SK-N-SH (cell line): ENCODE measurements around the gene GNAT3. TPM values are rescaled to one million over a fixed set of nuclear protein-coding genes. Genes with fewer than 3 reads are reported as not detected.
A peak's percentile ranks its signal among the peaks of the same experiment; 100 is the strongest.

Source experiments
- CTCF ChIA-PET: fragments of 300-600, 350-600 bp; formaldehyde crosslinking; extraction: SDS; loops from one replicate; lab custom pipeline; 2021; lab: Yijun Ruan, JAX
- POLR2A ChIA-PET: fragments of 350-600 bp; sonication (Branson Sonifier 250); formaldehyde crosslinking; extraction: SDS; loops from one replicate; lab custom pipeline; 2020; ENCODE audit warnings: antibody characterized with exemption, inconsistent platforms; lab: Yijun Ruan, JAX
- DNase-seq: peaks from one replicate; pipeline ENCODE4 v3.0.0; 2012
- H2AFZ ChIP-seq: fragments of 200-600 bp; sonication (generic); 2 replicates; pipeline ENCODE4 v1.8.1; 2016; ENCODE audit warnings: antibody characterized with exemption, mild to moderate bottlenecking, low read depth
- H3F3A ChIP-seq: fragments of 200-600 bp; sonication (generic); replicated peaks from 2 replicates; pipeline ENCODE3; 2016; ENCODE audit warnings: antibody characterized with exemption, mild to moderate bottlenecking; ENCODE audit not compliant: insufficient read depth
- H3K27ac ChIP-seq, 2 experiments: fragments of 200-500 bp in 1 of 2; fragments of 200-600 bp in 1 of 2; sonication (Bioruptor generic) in 1 of 2; sonication (generic), shearing (Covaris generic) in 1 of 2; 2 replicates each; pipeline versions ENCODE4 v1.5.1 to v1.6.1; 2014 to 2016; ENCODE audit warnings: low read depth in 2 of 2, inconsistent platforms in 1 of 2, low read length in 1 of 2, mild to moderate bottlenecking in 1 of 2, mixed read lengths in 1 of 2
- H3K27me3 ChIP-seq: fragments of 200-600 bp; sonication (generic), shearing (Covaris generic); 2 replicates; pipeline ENCODE4 v1.6.1; 2016; ENCODE audit warnings: mixed run types; ENCODE audit not compliant: insufficient read depth
- H3K36me3 ChIP-seq, 2 experiments: fragments of 200-500 bp in 1 of 2; fragments of 200-600 bp in 1 of 2; sonication (Bioruptor generic) in 1 of 2; sonication (generic) in 1 of 2; replicated peaks in 1 of 2; 2 replicates each; pipeline versions ENCODE3 to v1.5.1; 2014 to 2016; ENCODE audit warnings: low read length in 1 of 2, mild to moderate bottlenecking in 1 of 2; ENCODE audit not compliant: insufficient read depth in 2 of 2, control insufficient read depth in 1 of 2
- H3K4me1 ChIP-seq, 2 experiments: fragments of 200-500 bp in 1 of 2; fragments of 200-600 bp in 1 of 2; sonication (Bioruptor generic) in 1 of 2; sonication (generic), shearing (Covaris generic) in 1 of 2; 2 replicates each; pipeline versions ENCODE4 v1.5.1 to v1.6.1; 2014 to 2016; ENCODE audit warnings: low read depth in 1 of 2, low read length in 1 of 2, mixed run types in 1 of 2; ENCODE audit not compliant: insufficient read depth in 2 of 2, control insufficient read depth in 1 of 2
- H3K4me2 ChIP-seq: fragments of 200-600 bp; sonication (generic), shearing (Covaris generic); 2 replicates; pipeline ENCODE4 v1.6.1; 2017; ENCODE audit warnings: mixed run types
- H3K4me3 ChIP-seq, 2 experiments: fragments of 200-500 bp in 1 of 2; fragments of 200-600 bp in 1 of 2; sonication (Bioruptor generic) in 1 of 2; sonication (generic), shearing (Covaris generic) in 1 of 2; 2 replicates each; pipeline versions ENCODE4 v1.5.1 to v1.8.1; 2014 to 2016; ENCODE audit warnings: low read depth in 2 of 2, inconsistent platforms in 1 of 2, low read length in 1 of 2, mild to moderate bottlenecking in 1 of 2, mixed read lengths in 1 of 2, moderate library complexity in 1 of 2
- H3K79me2 ChIP-seq: fragments of 200-600 bp; sonication (generic); 2 replicates; pipeline ENCODE4 v1.8.1; 2017; ENCODE audit warnings: mild to moderate bottlenecking; ENCODE audit not compliant: insufficient read depth
- H3K9ac ChIP-seq: fragments of 200-600 bp; sonication (generic); 2 replicates; pipeline ENCODE4 v1.6.1; 2017; ENCODE audit warnings: mixed run types
- H3K9me2 ChIP-seq: fragments of 200-600 bp; sonication (generic); 2 replicates; pipeline ENCODE4 v1.6.1; 2017; ENCODE audit warnings: mixed run types
- H3K9me3 ChIP-seq: fragments of 200-600 bp; sonication (generic); 2 replicates; pipeline ENCODE4 v1.6.1; 2017; ENCODE audit warnings: mixed run types, mild to moderate bottlenecking, moderate library complexity
- H4K20me1 ChIP-seq: fragments of 200-600 bp; sonication (generic); 2 replicates; pipeline ENCODE4 v1.6.1; 2017; ENCODE audit warnings: mild to moderate bottlenecking, mixed run types; ENCODE audit not compliant: insufficient read depth
- CTCF ChIP-seq: fragments of 200-600 bp; sonication (generic); IDR thresholded peaks from 2 replicates; pipeline ENCODE4 v1.6.1; 2017; ENCODE audit warnings: antibody characterized with exemption, mild to moderate bottlenecking, moderate library complexity
- EZH2phosphoT487 ChIP-seq: fragments of 200-600 bp; sonication (generic); IDR thresholded peaks from 2 replicates; pipeline ENCODE4 v1.6.1; 2017; ENCODE audit warnings: low read depth, mixed run types, mild to moderate bottlenecking, antibody characterized with exemption, moderate library complexity, borderline replicate concordance
- FOSL2 ChIP-seq: IDR thresholded peaks from 2 replicates; pipeline ENCODE4 v1.4.0; 2012; ENCODE audit warnings: low read depth, mild to moderate bottlenecking, moderate library complexity, borderline replicate concordance
- FOXM1 ChIP-seq: IDR thresholded peaks from 2 replicates; pipeline ENCODE4 v1.4.0; 2012; ENCODE audit warnings: low read depth, mild to moderate bottlenecking
- GABPA ChIP-seq: IDR thresholded peaks from 2 replicates; pipeline ENCODE4 v1.4.0; 2012; ENCODE audit warnings: low read depth, mild to moderate bottlenecking
- GATA2 ChIP-seq: sonication (generic); formaldehyde crosslinking; IDR thresholded peaks from 2 replicates; pipeline ENCODE4 v1.5.0; 2020; ENCODE audit warnings: mild to moderate bottlenecking, missing genetic modification reagents
- IRF3 ChIP-seq: fragments of 150-350 bp; IDR thresholded peaks from 2 replicates; pipeline ENCODE4 v1.6.1; 2016; ENCODE audit warnings: mild to moderate bottlenecking, low read depth, low read length
- JUND ChIP-seq: IDR thresholded peaks from 2 replicates; pipeline ENCODE4 v1.4.0; 2012
- MAX ChIP-seq: IDR thresholded peaks from 2 replicates; pipeline ENCODE4 v1.4.0; 2012; ENCODE audit warnings: low read depth
- MEF2A ChIP-seq: IDR thresholded peaks from 2 replicates; pipeline ENCODE4 v1.4.0; 2012; ENCODE audit warnings: low read depth, borderline replicate concordance
- NFIC ChIP-seq: IDR thresholded peaks from 2 replicates; pipeline ENCODE4 v1.4.0; 2012; ENCODE audit warnings: borderline replicate concordance
- POLR2AphosphoS5 ChIP-seq: IDR thresholded peaks from 2 replicates; pipeline ENCODE4 v1.6.1; 2012; ENCODE audit warnings: low read depth, low read length
- RAD21 ChIP-seq: IDR thresholded peaks from 2 replicates; pipeline ENCODE4 v1.6.1; 2012; ENCODE audit warnings: mild to moderate bottlenecking, low read length
- RCOR1 ChIP-seq: fragments of 150-350 bp; IDR thresholded peaks from 2 replicates; pipeline ENCODE4 v1.6.1; 2017; ENCODE audit warnings: antibody characterized with exemption, low read length
- REST ChIP-seq: IDR thresholded peaks from 2 replicates; pipeline ENCODE4 v1.6.1; 2012; ENCODE audit warnings: mild to moderate bottlenecking, low read depth, low read length, moderate library complexity
- TAF1 ChIP-seq: IDR thresholded peaks from 2 replicates; pipeline ENCODE4 v1.6.1; 2012; ENCODE audit warnings: low read depth, mild to moderate bottlenecking, low read length, moderate library complexity, borderline replicate concordance
- TCF12 ChIP-seq: IDR thresholded peaks from 2 replicates; pipeline ENCODE4 v1.4.0; 2012
- TEAD4 ChIP-seq: IDR thresholded peaks from 2 replicates; pipeline ENCODE4 v1.4.0; 2012; ENCODE audit warnings: mild to moderate bottlenecking, borderline replicate concordance; ENCODE audit not compliant: insufficient read depth
- WGBS: methylation state at CpG from one replicate; pipeline ENCODE4 v1.1.6; 2017; ENCODE audit warnings: low lambda C conversion rate; 5-methylcytosine and 5-hydroxymethylcytosine counted together
- polyA plus RNA-seq, 3 experiments: library from polyadenylated mRNA; depleted of rRNA; stranded (reverse); fragments of >200 nt; gene quantifications; 2 replicates each; pipeline ENCODE4 v1.2.3, GENCODE V29; 2012

Gene GNAT3
- polyA plus RNA-seq, 1 of the 3 experiments (the other 2 are of a cell fraction) = not detected

GRCh38 chr7:80478683-80479082 is 33.2 kb downstream of the GNAT3 start:
- Histone ChIP-seq H4K20me1 (no peaks in the 10 kb centered on the region), H3K79me2 (no peaks in the 10 kb centered on the region), H3F3A (peaks cover 7% of the 10 kb centered on the region), H3K27ac (no peak overlapping the region; a peak in 1 of 4 replicates), H2AFZ (no peak overlapping the region), H3K9me2 (no peaks in the 10 kb centered on the region), H3K4me2 (no peak overlapping the region), H3K9me3 (no peaks in the 10 kb centered on the region), H3K4me1 (peaks cover 0 to 5% of the 10 kb centered on the region in 2 experiments; a peak in 2 of 4 replicates), H3K4me3 (no peak overlapping the region), H3K36me3 (no peaks in the 10 kb centered on the region), H3K9ac (no peak overlapping the region), H3K27me3 (no peaks in the 10 kb centered on the region)
- WGBS = 77% methylated on average over 2 of the region's 2 CpGs
- POLR2A ChIA-PET = no interaction called here
- TF ChIP-seq FOXM1 (no peak), IRF3 (no peak), TEAD4 (peak; percentile 26; the same call in 1 of the 2 replicates), RCOR1 (no peak), GATA2 (CRISPR knock-in tag) (no peak), FOSL2 (peak; percentile 50; the same call in 1 of the 2 replicates), TCF12 (peak; percentile 36; the same call in 1 of the 2 replicates), POLR2AphosphoS5 (no peak), NFIC (no peak), MAX (no peak), GABPA (no peak), CTCF (no peak), JUND (peak; percentile 31; the same call in 1 of the 2 replicates), EZH2phosphoT487 (no peak), RAD21 (no peak)
- DNase-seq = no peak
- CTCF ChIA-PET = interaction anchor here (1.4 to 1.7 kb wide), 3 partner anchors 11 to 36 kb away, joined by 3 to 5 read pairs (median 4); no protein-coding TSS in a partner anchor

- H4K20me1 ChIP-seq = no peaks in the 10 kb centered on the region
- peaks cover 3 to 4% of the 10 kb centered on the region in 2 experiments; a peak in 2 of 4 replicates for H3K4me1 ChIP-seq
- ChIA-PET POLR2A (no interaction called here), CTCF (interaction anchor here (1.2 kb wide), 1 partner anchor 1178 kb away, joined by 3 read pairs; no protein-coding TSS in a partner anchor)
- WGBS = 94% methylated on average over 1 of the region's 1 CpG
- H3K4me3 ChIP-seq = no peak overlapping the region
- no peak overlapping the region for H3K9ac ChIP-seq
- no peak overlapping the region for H2AFZ ChIP-seq
- no peak for DNase-seq
- no peaks in the 10 kb centered on the region for H3K36me3 ChIP-seq
- H3F3A ChIP-seq = peaks cover 4% of the 10 kb centered on the region
- no peaks in the 10 kb centered on the region for H3K9me2 ChIP-seq
- TF ChIP-seq REST (no peak), MEF2A (no peak), TAF1 (no peak)
- H3K27ac ChIP-seq = no peak overlapping the region
- H3K79me2 ChIP-seq = no peaks in the 10 kb centered on the region
- H3K4me2 ChIP-seq = no peak overlapping the region
- no peaks in the 10 kb centered on the region for H3K9me3 ChIP-seq
- no peaks in the 10 kb centered on the region for H3K27me3 ChIP-seq
Measured at GRCh38 chr7:80476035-80476434, 35.8 kb downstream of the GNAT3 start.
